ENCODE measurements around the gene MSLN. TPM values are rescaled to one million over a fixed set of nuclear protein-coding genes. Genes with fewer than 3 reads are reported as not detected.

Gene MSLN
- total and polyA plus RNA-seq, 10 donors: 0.22 to 1.1 (median 0.41) TPM; not detected in 4

DNA sequence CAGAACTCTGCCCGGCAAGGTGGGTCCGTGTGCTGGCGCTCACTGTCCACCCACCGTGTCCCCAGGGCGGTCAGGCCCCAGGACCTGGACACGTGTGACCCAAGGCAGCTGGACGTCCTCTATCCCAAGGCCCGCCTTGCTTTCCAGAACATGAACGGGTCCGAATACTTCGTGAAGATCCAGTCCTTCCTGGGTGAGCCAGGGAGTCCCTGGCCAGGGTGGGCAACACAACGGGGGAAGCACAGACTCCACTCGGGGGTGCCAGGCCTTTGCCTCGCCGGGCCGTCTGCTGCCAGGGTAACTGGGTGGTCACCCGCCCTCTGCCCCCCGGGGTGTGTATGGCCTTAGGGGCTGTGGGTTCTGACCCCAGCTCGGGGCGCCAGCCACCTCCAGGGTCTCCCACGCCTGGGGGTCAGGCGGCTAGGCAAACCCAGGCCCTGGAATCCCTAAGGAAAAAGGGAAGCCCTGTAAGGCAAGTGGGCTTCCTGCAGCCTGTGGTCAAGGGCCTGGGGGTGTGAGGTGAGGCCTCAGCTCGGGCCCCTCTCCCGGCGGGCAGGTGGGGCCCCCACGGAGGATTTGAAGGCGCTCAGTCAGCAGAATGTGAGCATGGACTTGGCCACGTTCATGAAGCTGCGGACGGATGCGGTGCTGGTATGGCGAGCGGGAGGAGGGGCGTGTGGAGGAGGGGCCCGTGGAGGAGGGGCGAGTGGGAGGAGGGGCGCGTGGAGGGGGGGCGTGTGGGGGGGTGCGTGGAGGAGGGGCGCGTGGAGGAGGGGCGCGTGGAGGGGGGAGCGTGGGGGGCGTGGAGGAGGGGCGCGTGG, 6.5 kb downstream of the MSLN start:
- Histone ChIP-seq H3K4me3 (no peak overlapping the region), H3K36me3 (no peaks in the 10 kb centered on the region), H3K27ac (no peak overlapping the region), H3K9me3 (no peaks in the 10 kb centered on the region), H3K27me3 (replicated peaks in 1 of 7) (peaks cover 0 to 75% (median 15%) of the 10 kb centered on the region in 7 donors), H3K4me1 (no peaks in the 10 kb centered on the region)
- DNase-seq: no peak
- intact Hi-C loops (cut with DNase I; ENCODE audit: low total_unique reads): no loop called here
- no peak for TF ChIP-seq CTCF (IDR thresholded peaks at IDR 0.05 in 8 of 11, conservative IDR thresholded peaks at IDR 0.05 in 3 of 11)
- no peak for TF ChIP-seq POLR2AphosphoS5 (IDR thresholded peaks at IDR 0.05)
- TF ChIP-seq POLR2A (IDR thresholded peaks at IDR 0.05): no peak
- 66 to 88% (median 76%) methylated on average over 10 to 38 of the region's 48 CpGs for WGBS, 5 donors

- no peak for DNase-seq
- H3K36me3 ChIP-seq: no peaks in the 10 kb centered on the region
- no peak overlapping the region for H3K27ac ChIP-seq
- 40 to 83% (median 76%) methylated on average over 6 to 20 of the region's 38 CpGs for WGBS, 5 donors
- no peaks in the 10 kb centered on the region for H3K4me1 ChIP-seq
- no peak overlapping the region for H3K4me3 ChIP-seq
- intact Hi-C loops (cut with DNase I; ENCODE audit: low total_unique reads): no loop called here
- no peaks in the 10 kb centered on the region for H3K9me3 ChIP-seq
- TF ChIP-seq POLR2AphosphoS5 (IDR thresholded peaks at IDR 0.05): no peak
- TF ChIP-seq POLR2A (IDR thresholded peaks at IDR 0.05): no peak
- H3K27me3 ChIP-seq (replicated peaks in 1 of 7): peaks cover 0 to 68% (median 8%) of the 10 kb centered on the region in 7 donors
Measured at GRCh38 chr16:767743-768235, 7.3 kb downstream of the MSLN start.

DNA sequence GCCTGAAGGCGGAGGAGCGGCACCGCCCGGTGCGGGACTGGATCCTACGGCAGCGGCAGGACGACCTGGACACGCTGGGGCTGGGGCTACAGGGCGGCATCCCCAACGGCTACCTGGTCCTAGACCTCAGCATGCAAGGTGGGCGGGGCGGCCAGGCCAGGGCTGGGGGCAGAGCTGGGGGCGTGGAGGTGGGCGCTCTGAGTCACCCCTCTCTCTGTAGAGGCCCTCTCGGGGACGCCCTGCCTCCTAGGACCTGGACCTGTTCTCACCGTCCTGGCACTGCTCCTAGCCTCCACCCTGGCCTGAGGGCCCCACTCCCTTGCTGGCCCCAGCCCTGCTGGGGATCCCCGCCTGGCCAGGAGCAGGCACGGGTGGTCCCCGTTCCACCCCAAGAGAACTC, 7.9 kb downstream of the MSLN start:
- H3K4me1 ChIP-seq: no peaks in the 10 kb centered on the region
- 71 to 95% (median 80%) methylated on average over 8 to 21 of the region's 21 CpGs for WGBS, 5 donors

GRCh38 chr16:769184-769784, 8.8 kb downstream of the MSLN start:
- no peak for DNase-seq
- H3K4me1 ChIP-seq: no peaks in the 10 kb centered on the region
- intact Hi-C loops (cut with DNase I; ENCODE audit: low total_unique reads): no loop called here
- no peak overlapping the region for H3K4me3 ChIP-seq
- WGBS, 5 donors: 37 to 94% (median 69%) methylated on average over 4 to 20 of the region's 20 CpGs
- H3K27me3 ChIP-seq (replicated peaks in 1 of 7): peaks cover 0 to 58% (median 4%) of the 10 kb centered on the region in 7 donors
- H3K27ac ChIP-seq: no peak overlapping the region
- H3K9me3 ChIP-seq: no peaks in the 10 kb centered on the region
- no peak for TF ChIP-seq CTCF (IDR thresholded peaks at IDR 0.05 in 8 of 11, conservative IDR thresholded peaks at IDR 0.05 in 3 of 11)
- TF ChIP-seq POLR2AphosphoS5 (IDR thresholded peaks at IDR 0.05): no peak
- TF ChIP-seq POLR2A (IDR thresholded peaks at IDR 0.05): no peak
- H3K36me3 ChIP-seq: no peaks in the 10 kb centered on the region

More for the DNA sequence above, 7.9 kb downstream of the MSLN start:
- TF ChIP-seq POLR2A (IDR thresholded peaks at IDR 0.05): no peak
- no peak for TF ChIP-seq POLR2AphosphoS5 (IDR thresholded peaks at IDR 0.05)
- TF ChIP-seq CTCF (IDR thresholded peaks at IDR 0.05 in 8 of 11, conservative IDR thresholded peaks at IDR 0.05 in 3 of 11): no peak
- H3K27ac ChIP-seq: no peak overlapping the region
- DNase-seq: no peak
- H3K4me3 ChIP-seq: no peak overlapping the region
- no peaks in the 10 kb centered on the region for H3K9me3 ChIP-seq
- no peaks in the 10 kb centered on the region for H3K36me3 ChIP-seq
- peaks cover 0 to 61% (median 4%) of the 10 kb centered on the region in 7 donors for H3K27me3 ChIP-seq (replicated peaks in 1 of 7)
- intact Hi-C loops (cut with DNase I; ENCODE audit: low total_unique reads): no loop called here

Measured in spleen (tissue), 11 donors.